Kasumi-1 (cell line): ENCODE data around the gene RAP1GAP2.

Experiments used
- DNase-seq, 2 experiments: peaks; one replicate each; lab custom pipeline; 2025; lab: John Stamatoyannopoulos, UW

RAP1GAP2 gene

DNA sequence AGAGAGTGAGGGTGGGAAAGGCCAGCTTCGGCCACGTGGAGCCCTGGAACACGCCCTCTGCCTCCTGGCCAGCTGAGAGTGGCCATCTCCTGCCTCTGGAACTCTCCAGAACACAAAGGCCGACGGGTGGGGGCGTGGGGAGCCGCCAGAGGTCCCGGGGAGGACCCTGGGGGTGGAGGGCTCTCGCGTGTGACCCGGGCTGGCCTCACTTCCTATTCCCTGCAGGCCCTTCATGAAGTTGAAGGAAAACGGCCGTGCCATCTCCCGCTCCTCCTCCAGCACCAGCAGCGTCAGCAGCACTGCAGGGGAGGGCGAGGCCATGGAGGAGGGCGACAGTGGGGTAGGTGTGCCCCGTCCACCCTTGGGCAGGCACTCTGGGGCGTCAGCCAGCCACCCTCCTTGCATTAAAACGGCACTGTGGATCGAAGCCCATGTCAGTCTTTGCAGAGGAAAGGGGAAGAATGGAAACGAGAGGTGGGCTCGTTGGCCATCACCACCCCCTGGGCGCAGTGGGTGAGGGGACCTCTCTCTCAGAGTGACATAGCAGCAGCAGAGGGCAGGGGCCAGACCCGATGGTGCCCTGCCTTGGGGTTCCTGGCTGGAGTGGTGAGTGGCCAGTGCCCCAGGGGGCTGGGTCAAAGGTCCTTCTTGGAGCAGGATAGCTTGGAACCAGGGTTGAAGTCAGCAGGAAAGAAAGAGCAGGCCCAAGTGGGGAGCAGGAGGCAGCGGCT, 230.1 kb downstream of the RAP1GAP2 start:
- no peak for DNase-seq

DNA sequence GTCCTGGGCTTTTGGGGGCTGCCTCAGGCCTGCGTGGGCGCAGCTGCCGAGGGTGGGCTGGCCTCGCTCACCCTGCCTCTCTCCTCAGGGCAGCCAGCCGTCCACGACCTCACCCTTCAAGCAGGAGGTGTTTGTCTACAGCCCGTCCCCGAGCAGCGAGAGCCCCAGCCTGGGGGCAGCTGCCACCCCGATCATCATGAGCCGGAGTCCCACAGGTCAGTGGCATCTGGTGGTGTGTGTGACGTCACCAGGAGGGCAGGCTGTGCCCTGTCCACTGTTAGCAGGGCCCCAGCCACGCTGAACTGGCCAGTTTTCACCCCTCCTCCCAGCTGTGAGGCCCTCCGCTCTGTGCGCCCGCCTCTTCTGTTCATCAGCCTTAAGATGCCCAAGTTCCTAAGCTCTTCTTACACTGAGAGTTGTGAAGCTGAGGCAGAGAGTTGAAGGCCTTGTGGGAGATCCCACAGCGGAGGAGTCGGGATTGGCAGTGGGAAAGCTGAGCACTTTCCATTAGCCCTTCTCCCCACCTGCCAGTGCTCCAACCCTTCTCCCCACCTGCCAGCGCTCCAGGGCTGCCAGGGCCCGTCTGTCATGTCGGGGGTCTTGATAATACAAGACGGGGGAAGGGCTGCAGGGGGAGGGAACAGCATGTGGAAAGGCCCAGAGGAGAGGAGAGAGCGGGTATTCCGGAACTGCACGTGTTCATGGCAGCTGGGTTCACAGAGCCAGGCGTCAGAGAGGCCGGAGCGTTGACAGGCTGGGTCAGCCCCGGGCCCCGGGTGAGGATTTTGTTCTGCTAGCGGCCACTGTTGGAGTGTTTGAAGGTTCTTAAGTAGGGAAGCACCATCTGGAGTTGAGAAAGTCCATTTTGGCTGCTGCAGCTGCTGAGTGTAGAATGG, 230.9 kb downstream of the RAP1GAP2 start:
- no peak for DNase-seq

GRCh38 chr17:3027786-3028532, 231.7 kb downstream of the RAP1GAP2 start:
- no peak for DNase-seq

DNA sequence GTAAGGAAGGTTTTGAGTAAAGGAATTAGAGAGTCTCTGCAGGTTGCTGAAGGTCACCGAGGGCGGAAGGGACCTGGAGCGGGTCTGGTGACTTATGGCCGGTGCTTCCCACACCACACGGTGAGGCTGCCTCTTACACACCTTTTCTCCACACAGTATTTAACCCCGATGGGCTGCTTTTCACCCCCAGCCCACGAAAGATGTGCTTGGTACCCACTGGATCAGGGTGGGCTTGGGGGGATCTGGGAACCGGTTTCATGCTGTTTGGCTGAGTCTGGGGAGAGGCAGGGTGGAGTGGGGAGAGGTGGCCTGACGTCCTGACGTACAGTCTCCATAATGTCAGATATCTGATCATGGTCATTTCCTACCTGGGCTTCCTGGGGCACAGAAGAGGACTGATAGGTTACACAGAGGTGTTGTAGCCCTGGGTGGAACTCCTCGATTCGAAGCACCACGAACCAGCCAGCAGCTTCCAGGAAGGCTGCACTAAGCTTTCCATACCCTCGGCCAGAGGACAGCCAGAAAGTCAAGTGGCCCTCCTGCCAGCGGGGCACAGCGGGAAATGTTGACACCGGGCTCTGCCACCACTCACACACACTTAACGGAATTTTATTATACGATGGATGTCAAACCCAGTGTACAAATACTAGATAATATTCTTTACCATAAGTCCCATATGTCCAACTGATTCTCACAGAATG, 233.1 kb downstream of the RAP1GAP2 start:
- no peak for DNase-seq

GRCh38 chr17:3030096-3030495, 233.9 kb downstream of the RAP1GAP2 start:
- DNase-seq, result peak; percentile 23 to 51

- DNase-seq, result peak; percentile 6 to 21
These were observed 234.7 kb downstream of the RAP1GAP2 start for GRCh38 chr17:3030852-3031470.

DNA sequence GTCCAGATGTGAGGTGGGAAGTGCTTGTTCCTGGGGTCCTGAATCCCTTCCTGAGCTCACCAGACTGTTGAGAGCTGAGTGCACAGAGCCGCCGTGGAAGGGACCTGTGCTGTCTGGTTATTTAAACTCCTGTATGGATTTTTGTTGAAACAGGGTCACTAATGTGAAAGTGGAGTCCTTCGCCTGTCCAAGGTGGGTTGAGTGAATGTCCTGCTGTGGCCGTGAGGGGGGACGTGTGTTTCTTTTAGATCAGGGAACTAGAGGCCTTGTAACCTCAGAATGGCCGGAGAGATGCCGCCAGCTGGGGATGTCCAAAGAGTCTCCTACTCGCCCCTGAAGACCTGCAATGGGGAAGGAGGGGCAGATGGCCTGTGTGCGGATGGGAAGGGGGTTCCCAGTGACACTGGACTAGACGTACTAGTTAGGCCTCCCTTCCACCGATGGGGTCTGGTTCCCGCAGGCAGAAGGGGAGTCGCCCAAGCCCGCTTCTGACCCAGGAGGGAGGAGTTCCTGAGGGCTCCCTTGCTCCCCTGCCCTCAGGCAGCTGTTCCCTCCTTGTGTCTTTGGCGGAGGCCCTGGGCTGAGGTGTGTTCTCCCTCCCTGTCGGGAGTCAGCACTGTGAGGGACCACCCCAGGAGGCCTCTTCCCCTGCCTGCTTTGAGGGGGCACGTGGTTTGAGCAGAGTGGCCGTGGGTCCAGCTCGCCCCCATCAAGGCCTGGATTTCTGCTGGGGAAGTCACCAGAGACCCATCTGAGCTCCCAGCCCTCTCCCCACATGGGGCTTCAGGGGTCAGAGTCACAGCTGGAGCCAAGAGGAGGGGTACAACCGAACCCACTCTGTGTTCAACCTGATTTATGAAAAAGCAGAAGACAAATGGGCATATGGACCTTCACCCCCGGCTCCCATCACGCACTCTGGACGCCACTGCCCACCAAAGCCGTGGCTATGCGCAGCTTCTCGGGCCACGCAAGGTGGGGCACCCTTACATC, 236.3 kb downstream of the RAP1GAP2 start:
- DNase-seq, result no peak

DNA sequence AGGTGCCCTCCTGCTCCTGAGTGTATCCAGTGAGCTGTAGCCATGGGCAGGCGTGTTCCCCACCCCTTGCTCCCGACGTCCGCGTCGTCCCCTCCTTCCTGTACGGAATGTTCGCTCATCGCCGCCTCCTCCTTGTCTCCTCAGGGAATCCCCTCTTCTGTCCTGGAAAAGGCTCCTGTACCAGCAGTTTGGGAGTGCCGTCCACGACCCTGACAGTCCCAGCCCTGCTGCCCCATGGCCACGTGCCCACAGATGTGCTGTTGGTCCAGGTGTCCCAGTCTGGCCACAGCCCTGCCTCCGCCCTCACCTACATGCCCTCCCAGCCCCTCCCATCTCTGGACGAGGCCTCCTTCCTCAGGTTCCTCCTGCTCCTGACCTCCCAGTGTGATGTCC, 237.0 kb downstream of the RAP1GAP2 start:
- DNase-seq, result no peak

DNA sequence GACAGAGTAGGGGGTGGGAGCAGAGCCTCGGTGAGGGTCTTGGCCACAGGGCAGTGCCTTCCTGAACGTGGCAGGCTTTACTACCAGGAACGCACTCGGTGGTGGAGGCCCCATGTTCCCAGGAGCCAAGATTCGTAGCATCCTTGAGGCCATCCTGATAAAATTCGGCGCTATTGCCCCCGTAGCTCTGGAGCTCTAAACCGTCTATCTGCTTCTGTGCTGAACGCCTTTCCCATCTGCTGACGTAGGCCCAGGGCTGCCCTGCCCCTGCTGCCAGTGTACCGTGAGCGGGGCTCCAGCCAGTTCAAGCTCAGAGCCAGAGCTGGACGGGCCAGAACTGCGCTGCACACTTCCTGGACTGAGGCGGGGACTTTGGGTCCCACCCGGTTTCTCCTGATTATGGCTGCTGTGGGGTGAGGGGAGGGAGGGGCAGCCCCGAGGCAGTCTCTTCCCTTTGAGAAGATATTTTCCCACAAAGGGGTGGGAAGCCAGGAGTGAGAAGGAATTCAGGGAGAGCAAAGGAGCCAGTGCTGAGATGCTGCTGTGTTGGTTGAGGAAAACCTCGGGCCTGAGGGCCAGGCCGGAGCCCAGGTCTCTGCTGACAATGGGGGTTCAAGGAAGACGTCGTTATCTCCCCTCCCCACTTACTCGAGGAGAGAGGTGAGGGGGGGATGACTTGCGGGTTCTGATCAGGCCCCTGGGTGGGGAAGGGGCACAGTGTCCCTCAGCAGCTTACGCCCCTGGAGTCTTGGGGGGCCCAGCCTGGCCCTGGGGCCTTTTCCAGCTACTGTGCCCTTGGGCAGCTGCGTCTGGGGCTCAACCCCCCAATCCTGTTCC, 237.7 kb downstream of the RAP1GAP2 start:
- DNase-seq, result no peak

- no peak for DNase-seq
These were observed 238.3 kb downstream of the RAP1GAP2 start for GRCh38 chr17:3034578-3034920.

GRCh38 chr17:3035256-3035967, 239.2 kb downstream of the RAP1GAP2 start:
- DNase-seq, result no peak

GRCh38 chr17:3035968-3036280, 239.7 kb downstream of the RAP1GAP2 start:
- DNase-seq, result no peak

DNA sequence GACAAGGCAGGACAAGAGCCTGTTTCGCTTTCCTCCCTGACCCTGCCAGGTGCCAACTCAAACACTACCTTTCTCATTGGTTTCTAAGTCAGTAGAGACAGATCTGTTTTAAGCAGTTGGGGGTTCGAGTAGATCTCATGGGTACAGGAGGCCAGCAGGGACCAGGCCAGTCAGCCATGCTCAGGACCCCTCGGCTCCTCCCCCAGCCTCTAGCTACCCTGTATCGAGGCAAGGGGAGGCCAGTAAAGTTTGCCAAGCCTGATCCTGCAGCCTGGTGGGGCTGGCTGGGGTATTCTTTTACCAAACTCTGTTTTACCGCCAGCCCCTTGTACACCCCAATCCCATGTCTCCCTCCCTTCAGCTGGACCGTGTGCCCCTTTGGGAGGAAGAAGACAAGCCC, 240.6 kb downstream of the RAP1GAP2 start:
- no peak for DNase-seq

- DNase-seq, result no peak
These were observed 241.0 kb downstream of the RAP1GAP2 start for GRCh38 chr17:3037259-3037658.

- no peak for DNase-seq
These were observed 242.7 kb downstream of the RAP1GAP2 start for GRCh38 chr17:3038941-3039340.

DNA sequence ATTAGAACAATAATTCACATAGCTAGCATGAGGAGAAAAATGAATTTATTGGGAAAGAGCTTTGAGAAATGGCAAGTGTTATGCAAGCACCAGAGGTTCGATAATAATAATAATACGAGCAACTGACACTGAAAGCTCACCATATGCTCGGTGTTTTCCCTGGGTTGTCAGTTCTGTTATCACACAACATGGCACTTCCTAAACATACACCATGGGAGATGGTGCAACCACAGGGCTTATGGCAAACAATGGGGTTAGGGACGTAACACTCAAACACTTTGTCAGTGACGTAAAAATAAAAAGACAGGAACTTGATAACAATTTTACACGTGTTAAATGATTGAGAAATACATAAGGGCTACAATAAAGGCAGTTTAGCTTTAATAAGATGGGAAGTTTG, 243.5 kb downstream of the RAP1GAP2 start:
- no peak for DNase-seq

DNA sequence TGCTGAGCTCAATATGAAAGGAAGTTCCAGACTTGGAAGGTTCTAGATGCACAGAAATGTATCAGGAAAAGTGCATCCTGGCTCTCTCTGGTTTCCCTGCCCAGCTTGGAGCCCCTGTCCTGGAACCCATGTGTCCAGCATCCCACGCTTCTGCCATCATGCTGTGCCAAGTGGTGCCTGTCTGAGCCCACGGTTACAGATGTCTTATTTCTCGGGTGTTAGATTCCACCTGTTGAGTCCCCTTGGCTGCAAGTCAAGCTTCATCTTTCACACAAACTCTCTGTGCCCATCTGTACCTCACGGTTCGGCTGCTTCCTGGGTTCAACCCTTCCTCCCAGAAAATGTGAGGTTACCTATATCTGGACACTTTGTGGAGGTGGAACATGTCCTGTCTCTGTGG, 244.6 kb downstream of the RAP1GAP2 start:
- no peak for DNase-seq

- peak in 1 of 2 experiments; percentile 27 for DNase-seq
These were observed 247.6 kb downstream of the RAP1GAP2 start for GRCh38 chr17:3043737-3044365.
